HG03558 (cell line): ENCODE results near the gene PARP11.
"Not testable (repeated sequence)": the region's sequence is repeated elsewhere in the genome, so short reads cannot be mapped to it uniquely, and the experiment has no call there.

ENCODE experiments used
- ATAC-seq: cut with Tn5 transposase; IDR thresholded peaks from one replicate; pipeline ENCODE4 v1.9.1; 2021; ENCODE audit warnings: moderate number of reproducible peaks; ENCODE audit not compliant: unreplicated experiment; ENCODE audit errors: extremely low read depth

Gene PARP11

DNA sequence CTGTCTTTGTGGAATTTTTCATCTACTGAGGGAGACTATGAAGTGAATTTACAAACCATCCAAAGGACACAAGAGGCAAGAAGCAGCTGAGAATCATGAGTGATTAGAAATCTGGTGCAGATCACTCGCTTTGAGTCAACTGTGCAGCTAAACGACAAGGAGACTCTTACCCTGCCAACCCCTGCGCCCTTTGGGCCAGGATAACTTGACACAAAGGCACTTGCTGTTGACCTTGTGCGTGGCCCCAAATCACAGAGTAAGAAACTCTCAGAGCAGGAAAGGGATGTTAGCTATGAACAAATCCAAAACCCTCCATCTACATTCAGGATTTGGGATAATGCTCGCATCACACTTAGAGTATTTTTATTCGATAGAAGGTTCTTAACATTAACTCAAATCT is 11.5 kb upstream of the PARP11 start:
- ATAC-seq: no peak

DNA sequence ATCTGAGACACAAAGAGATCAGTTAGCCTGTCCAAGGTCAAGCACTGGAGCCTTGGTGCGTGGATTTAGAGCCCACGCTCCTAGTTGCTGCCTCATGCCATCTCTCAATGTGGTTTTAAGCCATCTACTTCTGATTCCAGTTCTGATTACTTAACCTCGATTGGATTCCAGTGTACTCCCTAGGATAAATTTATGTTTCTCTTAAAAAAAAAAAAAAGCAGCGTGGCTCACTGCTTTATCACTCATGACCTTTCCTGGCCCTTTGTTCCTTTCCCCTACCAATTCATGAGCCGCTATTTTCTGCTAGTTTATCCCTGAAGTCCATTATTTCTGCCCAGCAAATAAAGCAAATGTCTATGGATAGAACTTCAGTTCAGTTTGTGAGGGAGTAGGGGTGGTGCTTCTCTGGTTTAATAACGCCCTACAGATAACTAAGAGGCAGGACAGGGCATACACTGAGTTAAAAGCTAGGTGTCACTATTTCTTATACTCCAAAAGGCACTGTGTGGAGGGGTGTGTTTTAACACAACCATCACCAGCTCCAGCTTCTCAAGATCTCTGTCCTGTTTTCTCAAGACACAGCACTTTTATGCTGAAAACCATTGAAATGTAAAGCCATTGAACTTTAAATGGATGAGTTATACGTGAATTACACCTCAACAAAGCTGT is 9.8 kb upstream of the PARP11 start:
- no peak for ATAC-seq

DNA sequence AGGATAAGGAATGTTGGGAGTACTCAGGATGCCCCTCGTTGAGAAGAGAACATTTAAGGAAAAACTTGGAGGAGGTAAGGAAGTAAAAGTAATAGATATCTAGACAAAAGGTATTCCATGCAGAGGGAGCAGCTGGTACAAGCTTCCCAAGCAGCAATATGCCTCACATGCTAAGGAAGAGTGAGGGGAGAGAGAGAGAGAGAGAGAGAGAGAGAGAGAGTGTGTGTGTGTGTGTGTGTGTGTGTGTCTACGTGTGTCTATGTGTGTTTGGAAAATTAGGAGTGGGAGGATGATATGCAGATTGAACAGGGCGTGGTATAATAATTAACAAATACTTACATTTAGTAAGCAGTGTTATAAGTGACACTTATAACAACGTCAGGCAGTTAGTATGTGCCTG is 9.2 kb upstream of the PARP11 start:
- no peak for ATAC-seq

DNA sequence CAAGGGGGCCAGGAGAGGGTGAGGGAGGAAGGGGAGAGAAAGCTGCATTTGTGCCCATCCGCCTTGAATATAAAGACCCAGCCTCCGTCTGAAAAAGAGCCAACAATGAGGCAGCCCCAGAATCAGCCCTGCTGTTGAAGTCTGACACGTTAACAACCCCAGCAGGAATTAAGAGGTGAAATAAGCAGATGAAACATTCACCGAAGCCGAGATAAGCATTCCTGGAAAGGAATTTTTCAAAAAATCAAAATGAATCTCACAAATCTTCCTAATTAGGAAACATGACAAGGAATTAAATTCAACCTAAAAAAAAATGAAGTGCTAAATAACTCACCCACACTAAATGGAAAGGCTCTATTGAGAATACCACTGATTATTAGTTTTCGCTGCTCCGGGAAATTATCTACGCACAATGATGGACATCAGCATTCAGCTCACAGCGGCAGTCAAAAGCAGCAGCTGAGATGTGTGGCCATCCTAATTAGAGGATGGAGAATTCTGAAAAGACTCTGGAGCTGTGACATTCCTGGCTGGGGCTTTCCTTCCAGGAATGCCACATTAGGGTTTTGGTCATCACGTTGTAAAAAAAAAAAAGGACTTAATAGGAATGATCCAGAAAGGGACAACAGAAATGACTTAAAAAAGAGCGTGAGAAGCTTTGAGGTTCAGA is 8.2 kb upstream of the PARP11 start:
- ATAC-seq: no peak

DNA sequence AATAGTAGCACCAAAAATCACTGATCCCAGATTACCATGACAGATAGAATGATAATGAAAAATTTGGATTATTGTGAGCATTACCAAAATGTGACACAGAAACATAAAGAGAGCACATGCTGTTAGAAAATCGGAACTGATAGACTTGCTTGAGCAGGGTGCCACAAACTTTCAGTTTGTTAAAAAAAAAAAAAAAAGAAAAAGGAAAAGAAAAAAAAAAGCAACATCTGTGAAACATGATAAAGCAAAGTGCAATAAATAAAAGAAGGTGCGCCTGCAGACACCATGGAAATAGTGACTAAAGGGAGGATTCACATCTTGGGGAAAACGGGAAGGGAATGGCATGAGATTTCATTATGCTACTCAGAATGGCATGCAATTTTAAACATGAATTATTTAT is 6.6 kb upstream of the PARP11 start:
- ATAC-seq: no peak

DNA sequence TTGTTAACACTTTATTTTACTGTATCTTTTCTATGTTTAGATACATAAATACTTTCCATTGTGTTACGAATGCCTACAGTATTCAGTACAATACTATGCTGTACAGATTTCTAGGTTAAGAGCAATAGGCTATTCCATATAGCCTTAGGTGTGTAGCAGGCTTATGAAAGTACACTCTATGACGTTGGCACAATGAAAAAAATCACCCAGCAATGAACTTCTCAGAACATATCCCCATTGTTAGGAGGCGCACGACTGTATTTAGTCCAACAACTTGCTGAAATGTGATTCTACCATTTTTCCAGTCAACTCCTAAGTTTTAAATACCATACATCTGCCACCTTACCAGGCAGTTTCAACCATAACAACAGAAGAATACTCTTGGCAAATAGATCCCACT is 1.8 kb downstream of the PARP11 start:
- ATAC-seq: no peak

DNA sequence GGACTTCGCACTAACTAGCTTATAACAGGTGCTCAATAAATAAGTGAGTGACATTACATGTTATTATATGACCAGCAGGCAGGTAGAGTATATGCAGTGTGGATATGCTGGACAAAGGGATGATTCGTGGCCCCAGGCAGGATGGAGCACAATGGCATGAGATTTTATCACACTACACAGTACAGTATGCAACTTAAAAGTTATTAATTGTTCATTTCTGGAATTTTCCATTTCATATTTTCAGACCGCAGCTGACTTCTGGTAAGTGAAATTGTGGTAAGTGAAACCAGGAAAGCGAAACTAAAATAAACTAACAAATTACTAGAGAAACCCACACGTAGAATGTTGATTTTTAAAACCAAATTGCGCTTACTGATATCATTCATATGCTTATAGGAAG is 3.3 kb downstream of the PARP11 start:
- no peak for ATAC-seq

DNA sequence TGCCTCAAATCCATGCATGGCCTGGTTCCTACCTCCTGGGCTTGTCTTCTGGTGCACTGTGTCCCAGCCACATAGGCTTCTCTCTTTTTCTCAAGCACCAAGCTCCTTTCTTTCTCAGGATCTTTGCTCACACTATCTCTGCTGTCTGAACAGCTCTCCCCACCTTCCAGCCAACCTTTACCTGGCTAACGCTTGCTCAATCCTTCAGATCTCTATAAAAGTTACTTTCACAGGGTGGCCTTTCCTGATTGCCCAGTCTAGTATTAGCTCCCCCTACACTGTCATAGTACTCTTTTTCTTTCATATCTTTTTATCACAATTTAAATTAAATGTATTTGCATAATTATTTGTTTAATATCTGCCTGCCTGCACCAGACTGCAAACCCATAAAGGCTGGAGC is 3.8 kb downstream of the PARP11 start:
- ATAC-seq: no peak

DNA sequence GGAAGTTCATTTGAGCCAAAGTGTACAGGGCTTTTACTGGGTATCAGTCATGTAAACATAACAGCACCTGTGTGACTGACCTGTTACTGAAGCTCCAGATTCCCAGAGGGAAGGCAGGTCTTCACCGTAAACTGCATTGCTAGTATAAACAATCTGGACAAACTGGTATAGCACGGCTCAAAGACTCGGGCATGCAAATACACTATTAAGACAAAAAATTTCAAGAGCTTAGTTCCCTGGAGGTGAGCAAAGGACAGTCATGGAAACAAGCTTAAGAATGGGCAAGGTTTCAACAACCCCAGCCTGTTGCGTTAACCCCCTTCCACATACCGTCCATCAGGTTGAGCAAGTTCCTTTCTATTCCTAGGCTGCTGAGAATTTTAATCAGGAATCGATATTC is 9.4 kb downstream of the PARP11 start:
- ATAC-seq: no peak

DNA sequence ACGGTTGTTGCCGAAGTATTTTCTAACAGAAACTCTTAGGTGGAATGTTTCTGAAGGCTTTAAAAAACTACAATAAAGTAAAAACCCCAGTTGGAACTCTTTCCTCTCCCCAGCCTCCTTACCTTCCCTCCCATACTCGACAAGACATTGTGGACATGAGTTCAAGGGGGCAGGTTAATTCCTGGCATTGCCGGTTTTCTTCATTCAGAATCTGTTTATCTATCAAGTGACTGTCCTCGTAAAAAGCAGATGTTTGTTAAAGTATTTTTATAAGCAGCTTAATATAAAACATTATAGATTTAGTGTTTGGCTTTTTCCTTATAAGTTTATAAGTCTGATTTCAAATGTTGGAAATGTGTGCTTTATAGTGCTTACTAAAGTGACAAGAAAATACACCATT is 30.7 kb downstream of the PARP11 start:
- ATAC-seq: no peak

DNA sequence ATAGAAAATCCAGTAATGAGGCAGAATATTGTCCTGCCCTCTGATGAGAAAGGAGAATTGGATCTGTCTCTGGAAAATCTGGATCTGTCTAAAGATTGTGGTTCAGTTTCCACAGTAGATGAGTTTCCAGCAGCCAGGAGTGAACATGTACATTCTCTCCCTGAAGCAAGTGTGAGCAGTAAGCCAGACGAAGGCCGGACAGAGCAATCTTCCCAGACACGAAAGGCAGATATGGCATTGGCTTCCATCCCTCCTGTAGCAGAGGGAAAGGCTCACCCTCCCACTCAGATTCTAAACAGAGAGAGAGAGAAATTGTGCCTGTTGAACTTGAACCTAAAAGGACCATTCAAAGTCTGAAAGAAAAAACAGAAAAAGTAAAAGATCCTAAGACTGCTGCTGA is 31.4 kb downstream of the PARP11 start:
- no peak for ATAC-seq

DNA sequence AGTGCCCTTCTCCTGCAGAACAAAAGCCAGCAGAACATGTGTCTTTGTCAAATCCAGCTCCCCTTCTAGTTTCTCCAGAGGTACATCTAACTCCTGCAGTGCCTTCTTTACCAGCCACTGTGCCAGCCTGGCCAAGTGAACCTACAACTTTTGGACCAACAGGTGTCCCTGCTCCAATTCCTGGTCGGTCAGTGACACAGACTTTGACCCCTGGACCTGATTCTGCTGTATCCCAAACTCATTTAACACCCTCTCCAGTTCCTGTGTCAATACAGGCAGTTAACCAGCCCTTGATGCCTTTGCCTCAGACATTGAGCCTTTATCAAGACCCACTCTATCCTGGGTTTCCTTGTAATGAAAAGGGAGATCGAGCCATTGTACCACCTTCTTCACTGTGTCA is 32.4 kb downstream of the PARP11 start:
- ATAC-seq: not testable (repeated sequence)

DNA sequence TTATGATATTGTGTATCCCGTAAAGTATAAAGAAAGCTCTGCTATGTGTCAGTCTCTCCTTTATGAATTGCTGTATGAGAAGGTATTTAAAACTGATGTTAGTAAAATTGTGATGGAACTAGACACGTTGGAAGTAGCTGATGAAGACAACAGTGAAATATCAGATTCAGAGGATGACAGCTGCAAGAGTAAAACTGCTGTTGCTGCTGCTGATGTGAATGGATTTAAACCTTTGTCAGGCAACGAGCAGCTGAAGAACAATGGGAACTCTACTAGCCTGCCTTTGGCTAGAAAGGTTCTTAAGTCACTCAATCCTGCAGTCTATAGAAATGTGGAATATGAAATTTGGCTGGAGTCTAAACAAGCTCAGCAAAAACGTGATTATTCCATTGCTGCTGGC is 33.5 kb downstream of the PARP11 start:
- ATAC-seq: not testable (repeated sequence)

DNA sequence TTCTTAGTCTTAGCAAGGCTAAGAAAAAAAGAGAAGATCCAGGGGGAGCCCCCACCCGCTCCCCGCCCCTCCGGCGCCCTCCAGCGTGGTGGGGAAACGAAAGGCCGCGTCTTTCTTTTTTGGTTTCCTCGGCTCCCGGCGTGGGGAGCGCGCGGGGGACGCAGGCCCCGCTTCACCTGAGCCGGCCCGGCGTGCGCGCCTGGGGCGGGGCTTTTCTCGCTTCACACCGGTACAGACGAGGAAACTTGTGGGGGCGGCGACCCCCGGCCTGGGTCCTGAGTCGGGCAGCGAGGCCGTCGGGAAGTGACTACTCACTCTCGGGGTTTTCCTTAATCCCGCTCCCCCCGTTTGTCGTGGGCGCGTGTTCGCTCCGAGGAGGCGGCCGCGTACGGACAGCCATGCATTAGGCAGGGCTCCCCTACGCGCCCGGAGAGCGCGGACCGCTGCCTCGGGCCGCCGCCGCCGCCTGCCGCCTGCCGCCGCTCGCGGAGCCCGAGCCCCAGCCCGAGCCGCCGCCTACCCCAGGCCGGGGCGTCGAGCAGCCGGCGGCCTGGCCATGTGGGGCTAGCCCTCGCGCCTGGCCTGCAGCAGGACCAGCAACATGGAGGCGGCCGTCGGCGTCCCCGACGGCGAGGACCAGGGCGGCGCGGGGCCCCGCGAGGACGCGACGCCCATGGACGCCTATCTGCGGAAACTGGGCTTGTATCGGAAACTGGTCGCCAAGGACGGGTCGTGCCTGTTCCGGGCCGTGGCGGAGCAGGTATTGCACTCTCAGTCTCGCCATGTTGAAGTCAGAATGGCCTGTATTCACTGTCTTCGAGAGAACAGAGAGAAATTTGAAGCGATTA is 34.3 kb downstream of the PARP11 start:
- ATAC-seq: not testable (repeated sequence)

DNA sequence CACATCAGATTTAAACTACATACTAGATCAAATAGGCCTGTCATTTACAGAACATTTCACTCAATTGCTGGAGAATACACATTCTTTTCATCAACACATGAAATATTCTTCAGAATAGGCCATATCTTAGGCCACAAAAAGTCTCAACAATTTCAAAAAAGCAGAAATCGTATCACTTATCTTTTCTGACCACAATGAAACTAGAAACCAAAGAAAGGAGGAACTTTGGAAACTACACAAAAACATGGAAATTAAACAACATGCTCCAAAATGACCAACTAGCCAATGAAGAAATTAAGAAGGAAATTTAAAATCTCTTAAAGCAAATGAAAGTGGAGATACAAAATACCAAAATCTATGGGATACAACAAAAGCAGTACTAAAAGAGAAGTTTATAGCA is 35.1 kb downstream of the PARP11 start:
- ATAC-seq: no peak

DNA sequence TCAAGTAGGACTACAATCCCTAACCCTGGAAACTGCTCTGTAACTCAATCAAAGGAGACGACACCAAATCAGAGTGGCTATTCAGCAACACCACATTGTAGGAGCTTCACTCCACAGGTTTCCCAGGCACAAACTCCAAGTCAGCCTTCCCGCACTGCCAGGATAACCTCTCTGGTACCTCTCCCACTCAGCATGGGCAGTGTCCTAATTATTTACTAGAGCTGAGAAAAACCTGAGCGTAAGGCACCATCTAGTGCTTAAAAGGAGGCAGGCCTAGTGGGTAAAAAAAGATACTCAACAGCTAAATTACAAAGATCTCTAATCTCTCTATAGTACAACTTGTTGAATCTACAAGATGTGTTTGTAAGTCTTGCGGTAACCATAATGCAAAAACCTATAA is 36.1 kb downstream of the PARP11 start:
- no peak for ATAC-seq

DNA sequence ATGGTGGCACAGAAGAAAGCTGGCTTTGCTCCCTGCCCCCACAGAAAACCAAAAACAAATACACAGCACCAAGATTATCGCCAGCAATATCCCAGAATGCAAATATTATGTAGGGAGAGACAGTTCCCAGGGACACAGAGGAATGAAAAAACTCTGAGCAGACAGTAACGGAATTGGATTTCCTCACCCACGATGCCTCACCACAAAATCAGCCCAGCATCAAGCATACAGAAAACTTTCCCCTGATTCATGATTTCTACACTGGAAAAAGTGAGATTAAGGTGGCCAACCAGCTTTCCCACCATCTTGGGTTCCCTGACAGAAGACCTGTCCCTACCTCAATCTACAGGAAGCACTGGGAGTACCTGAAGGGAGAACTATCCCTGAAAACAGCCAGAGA is 36.6 kb downstream of the PARP11 start:
- ATAC-seq: no peak

DNA sequence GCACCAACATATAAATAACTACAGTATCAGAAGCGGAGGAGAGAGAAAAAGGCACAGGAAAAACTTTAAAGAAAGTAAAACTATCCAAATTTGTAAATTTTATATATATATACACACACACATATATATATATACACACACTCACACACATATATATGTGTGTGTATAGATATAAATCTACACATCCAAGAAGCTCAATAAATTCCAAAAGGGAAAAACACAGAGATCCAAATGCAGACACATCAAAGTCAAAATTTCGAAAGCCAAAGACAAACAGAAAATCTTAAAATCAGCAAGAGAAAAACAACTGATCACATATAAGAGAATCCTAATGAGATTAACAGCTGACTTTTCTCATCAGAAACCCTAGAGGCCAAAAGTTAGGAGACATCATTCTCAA is 37.3 kb downstream of the PARP11 start:
- no peak for ATAC-seq

DNA sequence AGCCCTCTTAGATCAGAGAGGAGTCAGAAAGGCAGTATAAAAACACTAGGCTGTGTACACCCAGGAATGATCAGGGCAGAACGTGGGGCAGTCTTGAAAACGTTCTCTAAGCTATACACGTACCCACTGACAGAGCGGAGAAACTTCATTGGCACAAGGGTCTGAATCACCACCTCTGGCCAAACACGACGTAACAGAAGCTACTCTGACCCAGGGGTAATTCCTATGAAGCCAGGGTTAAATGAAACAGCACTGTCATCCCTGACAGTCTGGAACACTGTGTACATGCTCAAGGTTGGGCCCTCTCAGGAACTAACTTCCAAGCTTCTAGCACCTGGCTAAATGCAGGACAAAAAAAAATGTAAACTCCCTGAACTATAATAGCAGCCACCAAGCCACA is 38.4 kb downstream of the PARP11 start:
- no peak for ATAC-seq

DNA sequence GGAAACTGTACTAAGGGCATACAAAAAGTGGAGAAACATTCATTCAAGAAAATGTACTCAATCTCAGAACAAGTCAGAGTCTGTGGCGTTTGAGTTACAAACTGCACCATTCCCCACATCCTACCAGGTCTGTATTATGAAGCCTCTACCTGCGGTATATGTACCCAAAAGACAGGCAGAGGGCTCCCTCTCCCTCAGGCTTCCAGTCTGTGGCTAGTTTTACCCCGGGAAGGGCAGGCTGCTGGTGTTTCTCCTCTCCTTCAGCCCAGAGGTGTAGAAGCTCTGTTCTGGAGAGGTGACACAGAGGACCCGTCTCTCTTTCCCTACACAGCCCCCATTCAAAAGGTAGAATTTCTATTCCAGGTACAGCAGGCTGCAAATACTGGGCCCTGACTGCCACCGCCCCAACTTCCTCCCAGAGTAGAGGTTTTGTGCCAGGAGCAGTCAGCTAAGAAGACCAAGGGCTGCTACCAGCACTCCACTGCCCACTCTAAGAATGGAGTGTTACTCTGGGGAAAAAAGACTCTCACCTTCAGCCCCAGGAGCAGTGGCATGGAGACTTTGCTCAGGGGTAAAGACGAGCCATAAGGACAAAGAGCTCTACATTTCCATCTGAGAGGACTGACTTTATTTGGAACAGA is 39.4 kb downstream of the PARP11 start:
- no peak for ATAC-seq

DNA sequence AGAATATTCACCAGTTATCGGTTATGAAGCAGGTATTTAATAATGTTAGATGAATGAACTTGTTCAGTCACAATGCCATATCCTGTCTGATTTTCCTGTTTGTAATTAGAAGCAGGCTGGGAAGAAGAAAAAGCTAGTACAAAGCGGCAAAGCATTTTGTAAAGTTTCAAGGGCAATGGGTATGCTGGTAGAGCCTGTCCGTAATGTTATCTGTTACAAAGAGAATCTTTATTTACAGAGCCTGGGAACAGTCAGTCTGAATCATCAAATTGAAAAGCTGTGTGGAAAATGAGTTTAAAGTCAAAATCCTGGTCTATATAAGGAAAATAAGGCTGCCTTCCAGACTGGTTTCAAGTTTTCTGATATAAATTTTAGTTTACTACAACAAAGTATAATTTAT is 40.5 kb downstream of the PARP11 start:
- no peak for ATAC-seq
